Gastrocnemius medialis (tissue), 4 donors: Measurements from ENCODE around the gene PCDH7.

Experiments used
- POLR2A ChIP-seq, 2 donors: fragments of 450-650 bp; IDR thresholded peaks; one replicate each; pipeline ENCODE4 v1.6.1; 2017; ENCODE audit warnings: antibody characterized with exemption in 2 of 2, mild to moderate bottlenecking in 2 of 2, moderate library complexity in 2 of 2
- TF ChIP-seq, protein P1 (sequence below), 5 experiments: fragments of 450-650 bp in 3 of 5; fragments of 200-600 bp in 2 of 5; sonication (generic) in 2 of 5; IDR thresholded peaks in 4 of 5; conservative IDR thresholded peaks in 1 of 5; 1 replicate in 4 of 5; 2 replicates in 1 of 5; pipeline ENCODE4 v1.5.1; 2016 to 2019; ENCODE audit warnings: antibody characterized with exemption in 5 of 5, mild to moderate bottlenecking in 3 of 5, moderate library complexity in 3 of 5

DNA sequence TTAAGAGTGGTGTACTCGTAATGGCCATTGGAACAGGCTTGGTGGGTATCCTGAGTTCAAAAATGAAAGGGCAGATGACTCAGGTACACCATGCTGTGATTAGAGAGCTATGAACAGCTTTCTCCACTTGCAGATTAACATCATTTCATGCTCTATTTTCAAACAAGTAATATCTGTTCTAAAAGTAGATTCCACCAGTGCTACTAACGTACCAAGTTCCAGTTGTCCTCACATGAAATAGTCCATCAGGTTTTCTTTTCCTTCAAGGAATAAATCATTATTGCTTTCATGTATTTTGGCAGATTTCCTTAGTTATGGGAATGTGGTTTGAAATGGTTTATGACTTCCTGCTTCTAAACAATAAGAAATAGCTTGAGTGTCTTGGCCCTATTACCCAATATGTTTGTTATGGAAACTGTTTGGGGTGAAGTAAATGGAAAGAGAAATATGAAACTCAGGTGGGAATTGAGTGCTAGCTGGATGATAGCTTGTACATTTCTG, 49.9 kb downstream of the PCDH7 start:
- TF ChIP-seq, protein P1, sequence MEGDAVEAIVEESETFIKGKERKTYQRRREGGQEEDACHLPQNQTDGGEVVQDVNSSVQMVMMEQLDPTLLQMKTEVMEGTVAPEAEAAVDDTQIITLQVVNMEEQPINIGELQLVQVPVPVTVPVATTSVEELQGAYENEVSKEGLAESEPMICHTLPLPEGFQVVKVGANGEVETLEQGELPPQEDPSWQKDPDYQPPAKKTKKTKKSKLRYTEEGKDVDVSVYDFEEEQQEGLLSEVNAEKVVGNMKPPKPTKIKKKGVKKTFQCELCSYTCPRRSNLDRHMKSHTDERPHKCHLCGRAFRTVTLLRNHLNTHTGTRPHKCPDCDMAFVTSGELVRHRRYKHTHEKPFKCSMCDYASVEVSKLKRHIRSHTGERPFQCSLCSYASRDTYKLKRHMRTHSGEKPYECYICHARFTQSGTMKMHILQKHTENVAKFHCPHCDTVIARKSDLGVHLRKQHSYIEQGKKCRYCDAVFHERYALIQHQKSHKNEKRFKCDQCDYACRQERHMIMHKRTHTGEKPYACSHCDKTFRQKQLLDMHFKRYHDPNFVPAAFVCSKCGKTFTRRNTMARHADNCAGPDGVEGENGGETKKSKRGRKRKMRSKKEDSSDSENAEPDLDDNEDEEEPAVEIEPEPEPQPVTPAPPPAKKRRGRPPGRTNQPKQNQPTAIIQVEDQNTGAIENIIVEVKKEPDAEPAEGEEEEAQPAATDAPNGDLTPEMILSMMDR (IDR thresholded peaks at IDR 0.05 in 4 of 5, conservative IDR thresholded peaks at IDR 0.05 in 1 of 5): no peak
- TF ChIP-seq POLR2A (IDR thresholded peaks at IDR 0.05): no peak
